HG03175 (cell line): ENCODE measurements around the gene RTTN.
"Not testable (repeated sequence)": the region's sequence is repeated elsewhere in the genome, so short reads cannot be mapped to it uniquely, and the experiment has no call there.

Experiments
- ATAC-seq: cut with Tn5 transposase; IDR thresholded peaks from one replicate; pipeline ENCODE4 v1.9.1; 2021; ENCODE audit warnings: mild to moderate bottlenecking, moderate library complexity; ENCODE audit not compliant: unreplicated experiment

The RTTN gene

DNA sequence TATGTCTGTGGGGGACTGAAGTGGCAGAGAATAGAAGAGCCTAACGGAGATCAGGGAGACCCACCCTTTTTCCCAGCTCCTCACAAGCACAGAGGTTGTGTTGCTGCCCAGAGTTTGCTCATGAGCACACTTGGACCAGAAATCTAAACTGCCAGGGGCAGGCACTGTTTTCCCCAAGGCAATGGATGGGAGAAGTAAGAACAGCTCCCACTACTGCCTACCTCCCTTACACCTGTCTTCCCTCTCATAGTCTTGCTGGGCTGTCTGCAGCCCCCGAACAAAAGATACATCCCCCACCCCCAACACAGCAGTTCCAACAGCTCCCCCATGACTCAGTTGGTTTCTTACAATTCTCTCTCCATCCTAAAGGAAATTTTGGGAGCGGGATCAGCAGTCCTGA lies 209.7 kb downstream of the RTTN start:
- no peak for ATAC-seq

DNA sequence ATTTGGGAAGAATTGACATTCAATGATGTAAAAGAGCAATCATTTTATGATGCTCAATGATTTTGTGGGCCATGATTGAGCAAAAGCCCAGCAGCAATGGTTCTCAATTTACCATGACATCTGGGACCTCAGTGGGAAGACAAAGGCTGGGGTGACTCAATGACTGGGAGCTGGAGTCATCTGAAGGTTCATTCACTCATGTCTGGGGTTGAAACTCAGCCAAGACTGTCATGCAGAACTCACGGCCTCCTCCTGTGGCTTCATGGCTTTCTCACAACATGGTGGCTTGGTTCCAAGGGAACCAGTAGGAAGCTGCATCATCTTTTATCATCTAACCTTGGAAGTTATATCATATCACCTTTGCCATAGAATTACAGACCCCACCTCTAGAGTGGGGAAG lies 212.7 kb downstream of the RTTN start:
- ATAC-seq = no peak

DNA sequence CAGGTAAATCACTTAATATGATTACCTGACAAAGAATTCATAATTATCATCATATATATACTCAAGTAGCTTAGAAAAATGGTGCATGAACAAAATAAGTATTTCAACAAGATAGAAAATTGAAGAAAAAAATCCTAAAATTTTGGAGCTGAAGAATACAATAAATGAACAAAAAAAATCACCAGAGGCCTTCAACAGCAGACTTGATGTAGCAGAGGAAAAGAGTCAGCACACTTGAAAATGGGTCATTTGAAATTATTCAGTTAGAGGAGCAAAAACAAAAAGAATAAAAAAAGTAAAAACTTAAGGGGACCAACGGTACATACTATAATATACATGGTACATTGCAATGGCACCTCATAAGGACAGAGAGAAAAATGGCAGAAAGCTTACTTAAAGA lies 217.6 kb downstream of the RTTN start:
- ATAC-seq = no peak

DNA sequence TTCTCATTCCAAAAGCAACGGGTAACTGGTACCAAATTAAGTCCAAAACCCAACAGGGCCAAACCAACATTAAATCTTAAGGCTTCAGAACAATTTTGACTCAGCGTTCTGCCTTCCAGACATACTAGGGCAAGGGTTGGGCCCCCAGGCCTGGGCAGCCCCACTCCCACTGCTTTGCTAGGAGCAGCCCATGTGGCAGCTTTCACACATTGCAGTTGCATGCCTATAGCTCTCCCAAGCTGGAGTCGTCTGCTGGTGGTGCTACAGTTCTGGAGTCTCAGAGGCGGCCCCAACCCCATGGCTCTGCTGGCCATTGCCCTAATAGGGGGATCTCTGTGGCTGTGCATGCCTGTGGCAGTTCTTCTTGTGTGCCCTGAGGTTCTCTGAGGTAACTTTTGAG lies 220.2 kb downstream of the RTTN start:
- ATAC-seq = no peak

DNA sequence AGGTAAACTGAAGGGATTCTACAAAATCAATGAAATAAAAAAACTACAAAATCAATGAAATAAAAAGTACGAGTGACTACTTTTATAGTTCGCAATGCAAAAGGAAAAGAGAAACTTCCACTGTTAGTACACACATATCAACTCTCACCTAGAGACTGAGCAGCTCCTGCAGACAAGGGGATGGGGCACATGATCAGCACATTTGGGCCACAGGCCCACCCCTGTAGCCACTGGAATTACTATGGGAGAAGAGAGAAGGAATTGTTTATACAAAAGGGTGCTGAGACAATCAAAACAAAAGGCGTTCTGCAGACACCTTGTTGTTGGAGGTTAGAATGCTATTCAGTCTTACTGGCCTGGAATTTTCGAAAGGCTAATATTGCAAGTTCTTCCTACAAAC lies 223.1 kb downstream of the RTTN start:
- ATAC-seq = no peak

DNA sequence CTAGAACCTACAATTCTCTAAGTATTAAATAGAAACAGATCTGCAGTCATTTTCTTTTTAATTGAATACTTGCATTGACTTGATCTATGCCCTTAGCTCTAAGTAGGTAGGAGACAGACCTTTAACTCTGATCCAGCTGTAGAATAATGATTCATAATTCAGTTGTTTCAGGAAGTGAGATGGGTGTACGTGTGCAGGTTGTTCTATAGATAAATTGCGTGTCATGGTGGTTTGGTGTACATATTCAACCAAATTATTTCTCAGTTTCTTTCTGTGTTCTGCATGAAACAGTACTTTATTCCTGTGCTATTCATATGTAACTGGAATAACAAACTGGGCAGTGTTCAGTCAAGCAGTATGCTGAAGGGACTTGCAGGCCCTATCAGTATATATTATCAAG lies 223.5 kb downstream of the RTTN start:
- ATAC-seq = peak; percentile 45

DNA sequence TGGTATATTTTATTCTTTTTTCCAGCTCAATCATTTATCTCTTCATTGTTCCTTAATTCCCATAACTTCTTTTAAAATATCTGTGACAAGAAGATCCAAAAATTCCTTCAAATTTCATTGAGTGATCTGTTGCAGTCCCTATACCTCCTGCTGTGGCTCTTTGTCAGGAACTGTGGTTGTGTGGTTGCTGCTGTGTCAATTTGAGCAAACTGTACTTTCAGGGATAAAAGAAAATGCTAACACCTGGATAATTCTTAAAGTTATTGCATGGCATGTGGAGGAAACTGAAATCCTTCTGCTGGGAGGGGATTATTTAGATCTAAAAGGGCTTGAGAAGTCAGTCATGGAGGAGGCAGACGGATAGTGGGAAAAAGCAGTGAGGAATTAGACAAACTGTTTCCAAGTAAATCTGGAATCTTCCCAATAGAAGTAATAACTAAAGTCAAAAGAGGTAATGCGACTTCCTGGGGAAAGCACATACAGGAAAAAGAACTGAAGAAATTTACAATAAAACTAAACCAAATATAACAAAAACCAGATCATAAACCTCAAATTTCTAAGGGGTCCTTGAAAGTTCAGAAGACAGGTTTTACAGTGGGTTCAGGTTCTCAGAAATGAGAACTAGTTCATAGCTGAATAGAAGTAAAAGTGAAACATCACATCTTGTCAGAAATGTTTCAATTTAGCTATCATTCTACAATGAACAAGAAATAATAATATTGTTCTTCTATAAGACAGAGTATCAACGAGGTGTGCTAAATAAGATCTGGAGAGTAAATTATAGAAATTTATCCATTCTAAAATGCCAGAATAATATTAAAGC lies 224.3 kb downstream of the RTTN start:
- ATAC-seq = no peak

DNA sequence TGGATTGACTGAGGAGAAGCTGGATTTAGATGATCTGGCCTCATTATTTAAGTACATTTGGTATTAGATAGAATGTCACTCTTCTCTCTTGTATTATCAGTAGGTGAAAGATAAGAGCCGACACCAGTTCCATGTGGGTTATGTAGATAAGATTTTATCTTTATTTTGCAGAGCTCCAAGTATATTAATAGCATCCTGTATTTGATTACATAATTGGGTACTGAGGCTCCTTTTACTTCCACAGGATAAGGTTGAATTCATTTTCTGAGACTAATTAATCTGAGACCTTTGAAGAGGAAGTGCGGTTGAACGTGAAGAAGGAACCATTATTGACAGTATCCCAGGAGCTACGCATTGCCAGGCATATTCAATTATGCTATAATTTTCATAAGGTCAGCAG lies 225.0 kb downstream of the RTTN start:
- ATAC-seq = no peak

DNA sequence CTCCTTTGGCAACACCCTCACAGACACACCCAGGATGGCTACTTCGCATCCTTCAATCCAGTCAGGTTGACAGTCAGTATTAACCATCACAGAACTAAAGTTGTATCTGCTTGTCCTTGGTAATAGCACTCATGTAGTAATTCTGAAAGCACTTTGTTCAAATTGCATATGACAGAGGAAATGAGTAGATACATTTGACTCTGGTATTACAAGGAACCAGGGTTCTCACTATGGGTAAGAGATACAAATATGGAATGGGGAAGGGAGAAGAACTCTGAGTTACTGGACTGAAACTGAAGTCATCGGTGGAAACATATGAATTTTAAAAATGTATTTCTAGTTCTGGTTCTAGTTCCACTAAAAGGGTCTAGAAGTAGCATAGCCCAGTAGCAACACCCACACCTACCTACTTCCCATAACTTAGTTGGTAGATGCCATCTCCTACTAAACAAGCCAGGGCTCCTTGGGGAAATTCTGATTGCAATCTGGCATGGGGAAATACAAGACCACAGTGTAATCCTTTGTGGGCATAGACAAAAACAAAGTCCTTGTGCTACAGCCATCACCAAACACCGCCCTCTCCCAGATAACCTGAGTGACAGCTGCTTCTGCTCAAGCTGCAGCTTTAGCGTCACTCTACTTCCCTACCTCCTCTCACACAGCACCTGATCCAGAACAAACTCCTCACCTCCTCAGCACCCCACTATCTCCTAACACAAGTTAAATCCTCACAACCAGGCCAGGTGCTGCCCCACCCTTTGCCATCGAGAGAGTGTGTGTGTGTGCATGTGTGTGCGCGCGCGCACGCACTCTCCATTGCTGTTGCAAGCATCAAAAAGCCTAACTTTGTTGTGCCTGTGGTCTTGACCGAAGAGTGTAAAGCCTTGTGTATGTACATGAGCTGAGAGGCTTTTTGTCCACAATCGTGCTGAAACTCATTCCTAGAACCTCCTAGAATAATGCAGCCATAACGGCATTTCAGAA lies 226.5 kb downstream of the RTTN start:
- peak; percentile 47 for ATAC-seq

DNA sequence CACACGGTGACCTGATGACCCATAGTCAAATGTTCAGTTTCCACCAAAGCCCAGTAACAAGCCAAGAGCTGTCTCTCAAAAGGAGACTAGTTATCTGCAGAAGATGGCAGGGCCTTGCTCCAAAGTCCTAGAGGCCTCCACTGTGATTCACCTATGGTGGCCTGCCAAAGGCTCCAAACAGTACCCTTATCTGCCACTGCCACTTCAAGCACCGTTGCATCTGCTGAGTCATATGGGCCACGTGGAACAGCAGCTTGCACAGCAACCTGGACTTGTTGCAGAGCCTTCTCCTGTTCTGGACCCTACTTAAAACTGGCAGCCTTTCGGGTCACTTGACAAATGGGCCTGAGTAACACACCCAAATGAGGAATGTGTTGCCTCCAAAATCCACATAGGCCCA lies 230.2 kb downstream of the RTTN start:
- not testable (repeated sequence) for ATAC-seq

DNA sequence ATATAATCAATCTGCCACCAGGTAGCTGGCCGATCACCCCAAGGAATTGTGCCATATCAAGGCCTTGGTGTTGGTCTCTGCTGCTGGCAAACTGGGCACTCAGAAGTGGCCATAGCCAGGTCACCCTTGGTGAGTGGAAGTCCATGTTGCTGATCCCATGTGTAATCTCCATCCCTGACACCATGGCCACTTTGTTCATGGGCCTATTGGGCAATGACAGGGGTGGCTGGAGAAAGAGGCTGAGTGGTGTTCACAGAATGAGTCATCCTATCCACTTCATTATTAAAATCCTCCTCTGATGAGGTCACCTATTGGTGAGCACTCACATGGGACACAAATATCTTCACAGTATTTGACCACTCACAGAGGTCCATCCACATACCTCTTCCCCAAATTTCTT lies 231.1 kb downstream of the RTTN start:
- no peak for ATAC-seq

DNA sequence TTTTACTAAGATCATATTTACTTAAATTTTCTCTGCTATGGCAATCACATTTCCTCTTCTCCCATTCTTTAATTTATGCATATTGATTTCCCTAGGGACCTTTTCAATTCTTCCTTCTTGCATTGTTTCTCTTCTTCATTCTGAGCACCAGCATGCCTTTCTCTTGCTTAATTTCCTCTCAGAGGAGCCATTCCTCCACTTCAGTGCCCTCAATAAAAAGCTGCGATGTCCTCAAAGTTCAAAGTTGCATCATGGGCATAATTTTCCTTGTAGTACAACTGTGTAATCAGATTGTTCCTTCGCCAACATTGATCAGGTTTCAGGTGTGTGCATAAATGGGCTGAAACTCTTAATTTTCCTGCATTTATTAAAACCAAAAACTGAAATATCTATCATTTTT lies 236.0 kb downstream of the RTTN start:
- ATAC-seq = no peak

DNA sequence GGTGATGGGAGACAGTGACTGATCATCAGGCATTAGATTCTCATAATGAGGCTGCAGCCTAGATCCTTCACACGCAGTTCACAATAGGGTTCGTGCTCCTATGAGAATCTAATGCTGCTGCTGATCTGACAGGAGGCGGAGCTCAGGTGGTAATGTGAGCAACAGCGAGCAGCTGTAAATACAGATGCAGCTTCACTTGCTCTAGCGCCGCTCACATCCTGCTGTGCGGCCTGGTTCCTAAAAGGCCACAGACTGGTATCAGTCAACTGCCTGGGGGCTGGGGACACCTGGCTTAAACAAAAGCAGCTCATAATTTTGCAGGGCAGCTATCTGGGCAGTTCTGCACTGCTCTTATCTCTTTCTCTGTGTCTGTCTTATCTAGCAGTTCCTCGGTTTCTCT lies 237.4 kb downstream of the RTTN start:
- ATAC-seq = no peak

DNA sequence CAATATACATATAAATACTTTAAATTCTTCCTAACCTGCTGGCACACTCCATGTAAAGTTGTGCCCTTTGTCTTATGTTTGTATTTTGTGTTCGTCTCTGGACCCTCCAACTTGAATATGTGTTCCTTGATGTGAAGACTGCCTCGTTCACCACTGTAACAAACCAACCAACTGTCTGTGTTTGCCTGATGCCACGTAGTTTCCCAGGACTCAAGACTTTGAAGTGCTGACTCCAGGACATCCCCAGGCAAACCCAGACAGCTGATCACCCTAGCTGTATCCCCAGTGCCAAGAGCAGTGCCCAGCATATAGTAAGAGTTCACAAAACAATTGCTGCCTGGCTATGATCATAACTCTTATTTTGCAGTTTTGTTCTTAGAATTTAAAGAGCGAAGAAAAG lies 242.3 kb downstream of the RTTN start:
- no peak for ATAC-seq

DNA sequence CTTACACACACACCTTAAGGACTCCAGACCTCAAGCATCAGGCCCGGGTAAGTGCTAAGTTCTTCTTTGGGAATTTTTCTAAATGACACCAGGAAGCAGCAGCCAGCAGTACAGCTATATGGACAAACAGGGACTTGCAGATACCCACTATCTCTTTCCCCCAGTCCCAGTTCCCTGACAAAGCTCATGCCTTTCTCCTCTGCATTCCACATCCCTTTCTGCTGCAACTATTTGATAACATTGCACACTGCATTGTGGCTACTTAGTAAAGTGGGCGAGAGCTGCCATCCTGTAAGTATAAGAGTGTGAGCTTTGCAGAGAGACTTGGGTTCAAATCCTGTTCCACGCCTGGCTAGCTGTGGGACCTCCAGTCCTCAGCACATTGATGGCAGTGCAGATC lies 243.8 kb downstream of the RTTN start:
- ATAC-seq = no peak

DNA sequence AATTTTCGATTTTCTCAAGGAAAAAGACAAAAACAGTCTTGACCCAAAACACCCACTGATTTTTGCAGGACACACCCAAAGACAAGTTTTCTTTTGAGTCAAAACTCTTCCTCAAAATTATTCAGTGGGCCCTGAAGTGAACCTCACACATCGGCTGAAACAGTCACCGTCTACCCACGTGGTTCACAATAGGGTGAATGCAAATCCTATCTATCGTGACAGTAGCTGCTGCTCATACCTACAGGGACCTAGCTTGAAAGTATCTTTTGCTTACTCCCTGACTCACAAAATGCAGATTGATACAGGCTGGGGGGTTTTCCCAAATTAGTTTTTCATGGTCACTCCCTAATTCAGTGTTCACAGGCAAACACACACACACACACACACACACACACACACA lies 247.1 kb downstream of the RTTN start:
- ATAC-seq = peak; percentile 64

DNA sequence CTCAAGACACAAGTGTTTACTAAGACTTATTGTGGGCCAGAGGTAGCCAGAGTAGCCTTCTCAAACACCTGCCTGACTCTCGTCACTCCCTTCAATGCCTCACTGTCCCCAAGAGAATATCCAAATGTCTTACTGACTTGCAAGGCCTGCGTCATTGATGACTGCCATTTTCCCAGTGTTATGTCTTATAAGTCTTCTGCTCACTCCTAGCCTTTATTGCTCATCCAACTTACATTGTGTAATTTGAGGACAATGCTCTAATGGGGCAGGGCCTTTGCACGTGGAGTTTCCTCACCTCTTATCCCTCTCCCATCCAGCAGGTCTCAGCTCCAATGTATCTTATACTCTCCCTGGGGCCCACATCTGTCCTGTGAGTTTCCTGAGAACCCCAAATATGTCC lies 247.7 kb downstream of the RTTN start:
- no peak for ATAC-seq

DNA sequence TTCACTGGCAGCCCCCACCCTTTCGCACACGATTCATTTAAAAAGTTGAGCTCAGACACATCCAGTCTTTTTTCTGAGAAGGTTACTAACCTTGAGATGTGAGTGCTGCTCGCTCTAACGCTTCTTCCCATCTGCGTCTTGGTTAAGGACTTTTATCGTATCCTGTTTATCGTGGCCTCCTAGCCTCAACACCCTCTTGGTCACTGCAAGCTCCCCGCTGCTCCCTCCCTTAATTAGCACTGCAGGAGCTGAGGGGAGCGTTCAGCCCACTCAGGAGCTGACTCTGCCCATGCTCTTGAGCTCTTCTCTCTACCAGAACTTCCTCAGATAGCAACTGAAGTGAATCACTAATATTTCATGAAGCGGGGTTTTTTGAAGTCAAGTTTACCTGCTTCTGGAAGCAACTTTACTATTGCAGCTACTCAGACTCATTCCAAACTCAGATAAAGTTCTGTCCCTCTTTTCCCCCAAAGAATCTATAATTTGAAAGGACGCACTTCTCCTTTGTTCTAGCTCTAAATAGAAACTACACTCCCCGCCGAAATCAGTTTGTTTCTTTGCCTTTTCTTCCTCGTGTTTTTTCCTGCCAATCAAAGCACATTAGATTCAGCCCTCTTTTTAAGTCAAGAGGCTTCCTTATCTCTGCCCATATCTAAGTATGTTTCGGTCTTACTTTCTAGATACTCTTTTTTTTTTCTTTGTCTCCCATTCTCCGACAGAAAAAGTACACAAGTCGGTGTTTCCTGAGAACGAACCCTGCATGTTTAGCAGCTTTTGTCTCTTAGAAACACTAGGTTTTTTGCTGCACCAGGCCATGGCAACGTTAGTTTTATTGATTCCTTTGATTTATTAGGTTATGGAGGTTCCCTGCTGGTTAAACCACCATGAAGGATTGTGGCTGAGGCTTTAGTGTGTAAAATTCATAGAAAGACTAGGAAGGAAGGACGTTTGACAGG lies 248.5 kb downstream of the RTTN start:
- no peak for ATAC-seq

DNA sequence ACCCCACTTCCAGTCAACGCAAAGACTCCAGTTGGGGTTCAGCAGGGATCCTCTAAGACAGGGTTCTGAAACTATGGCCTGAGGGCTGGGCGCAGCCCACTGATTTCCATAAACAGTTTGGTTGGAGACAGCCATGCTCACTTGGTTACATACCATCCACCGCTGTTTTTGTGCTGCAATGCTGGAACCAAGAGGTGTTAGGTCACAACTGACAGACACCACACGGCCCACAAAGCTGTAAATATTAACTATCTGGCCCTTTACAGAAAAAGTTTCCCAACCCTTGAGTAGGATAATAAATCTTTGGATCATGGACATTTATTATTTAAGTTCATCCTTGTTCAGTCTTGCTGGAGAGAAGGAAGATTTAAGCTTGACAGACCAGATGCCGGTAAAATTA lies 249.4 kb downstream of the RTTN start:
- ATAC-seq = peak; percentile 36

DNA sequence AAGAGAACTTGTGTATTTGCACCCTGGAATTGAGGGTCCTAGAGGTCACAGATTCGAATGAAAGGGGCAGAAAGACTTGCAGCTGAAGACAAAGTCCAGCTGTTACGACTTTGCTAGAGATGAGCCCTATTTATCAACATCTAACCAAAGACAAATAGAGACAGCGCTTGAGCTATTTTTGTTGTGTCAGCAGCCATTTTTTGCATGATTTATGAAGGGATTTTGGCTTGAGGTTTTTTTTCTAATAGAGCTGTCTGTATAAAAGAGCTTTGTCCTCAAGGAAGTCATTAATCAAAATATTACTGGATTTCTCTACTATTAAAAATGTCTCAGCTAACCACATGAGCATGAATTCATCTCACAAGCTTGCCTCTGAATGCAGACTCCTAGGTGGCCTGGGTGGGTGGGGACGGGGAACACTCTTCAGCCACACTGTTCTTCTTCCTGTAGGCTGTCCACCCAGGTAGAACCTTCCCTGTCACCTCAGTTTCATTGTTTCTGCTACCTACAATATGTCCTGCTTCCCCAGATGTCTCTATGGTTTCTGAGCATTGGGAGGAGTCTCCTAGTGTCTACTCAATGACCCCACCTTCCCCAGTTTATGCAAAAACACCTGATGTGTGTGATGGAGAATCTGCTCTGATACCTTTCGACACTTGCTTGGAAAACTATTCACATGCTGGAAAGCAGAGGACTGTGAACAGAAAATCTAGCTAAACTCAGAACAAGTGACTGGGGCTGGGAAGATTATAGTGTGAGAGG lies 250.6 kb downstream of the RTTN start:
- ATAC-seq = no peak
